ENCODE results near the gene JAZF1.

GRCh38 chr7:28093623-28094232, 86.9 kb downstream of the JAZF1 start:
- no peak for TF ChIP-seq POLR2A (IDR thresholded peaks at IDR 0.05)
- TF ChIP-seq, protein P1, sequence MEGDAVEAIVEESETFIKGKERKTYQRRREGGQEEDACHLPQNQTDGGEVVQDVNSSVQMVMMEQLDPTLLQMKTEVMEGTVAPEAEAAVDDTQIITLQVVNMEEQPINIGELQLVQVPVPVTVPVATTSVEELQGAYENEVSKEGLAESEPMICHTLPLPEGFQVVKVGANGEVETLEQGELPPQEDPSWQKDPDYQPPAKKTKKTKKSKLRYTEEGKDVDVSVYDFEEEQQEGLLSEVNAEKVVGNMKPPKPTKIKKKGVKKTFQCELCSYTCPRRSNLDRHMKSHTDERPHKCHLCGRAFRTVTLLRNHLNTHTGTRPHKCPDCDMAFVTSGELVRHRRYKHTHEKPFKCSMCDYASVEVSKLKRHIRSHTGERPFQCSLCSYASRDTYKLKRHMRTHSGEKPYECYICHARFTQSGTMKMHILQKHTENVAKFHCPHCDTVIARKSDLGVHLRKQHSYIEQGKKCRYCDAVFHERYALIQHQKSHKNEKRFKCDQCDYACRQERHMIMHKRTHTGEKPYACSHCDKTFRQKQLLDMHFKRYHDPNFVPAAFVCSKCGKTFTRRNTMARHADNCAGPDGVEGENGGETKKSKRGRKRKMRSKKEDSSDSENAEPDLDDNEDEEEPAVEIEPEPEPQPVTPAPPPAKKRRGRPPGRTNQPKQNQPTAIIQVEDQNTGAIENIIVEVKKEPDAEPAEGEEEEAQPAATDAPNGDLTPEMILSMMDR (IDR thresholded peaks at IDR 0.05) = peak in 4 of 6 experiments; percentile 25 to 45 (median 35)
